ENCODE measurements around the gene HDAC9. TPM values are rescaled to one million over a fixed set of nuclear protein-coding genes. Genes with fewer than 3 reads are reported as not detected.

HDAC9 gene
- total RNA-seq, 1 experiment from 2014 or later = 4.3 TPM

DNA sequence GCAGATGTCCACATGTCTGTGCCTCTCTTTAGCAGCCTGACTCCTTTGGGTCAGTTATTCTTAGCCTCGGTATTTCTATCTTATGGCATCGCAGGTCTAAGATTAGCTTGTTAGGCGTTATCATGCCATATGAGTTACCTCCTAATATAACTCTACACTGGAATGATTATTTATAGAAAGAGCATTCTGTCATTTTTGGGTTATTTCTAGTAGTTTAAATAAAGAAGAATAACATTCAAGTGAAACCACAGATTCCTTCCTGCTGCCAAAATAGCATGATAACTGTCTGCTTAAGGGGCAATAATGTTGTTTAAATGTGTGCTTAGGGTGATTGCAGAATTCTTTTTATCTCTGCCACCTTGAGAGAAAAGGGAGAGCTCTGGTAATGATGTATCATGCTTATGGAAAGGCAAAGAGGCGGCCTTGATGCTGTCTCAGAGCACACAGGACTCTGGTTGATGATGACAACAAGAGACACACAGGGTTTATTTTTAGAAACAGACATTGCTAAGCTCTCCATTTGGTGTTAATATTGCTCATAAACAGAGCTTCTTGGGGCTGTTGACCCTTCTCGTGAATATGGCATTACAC lies 10.4 kb downstream of the HDAC9 start:
- no peaks in the 10 kb centered on the region for H4K20me1 ChIP-seq (ENCODE audit: insufficient read depth)
- ChIA-PET CTCF (no interaction called here), POLR2A (no interaction called here), RAD21 (ENCODE audit: low non-redundant PET in 1 of 2, low total read pairs in 2 of 2, uncharacterized antibody in 2 of 2, unreplicated experiment in 2 of 2) (no interaction called here)
- H2AFZ ChIP-seq (ENCODE audit: low read depth, low read length, poor library complexity, severe bottlenecking) = no peak overlapping the region
- H3K79me2 ChIP-seq (ENCODE audit: insufficient read depth, low read length) = no peaks in the 10 kb centered on the region
- no peak overlapping the region for H3K27ac ChIP-seq (ENCODE audit: low read depth, low read length)
- H3K9me3 ChIP-seq (ENCODE audit: control insufficient read depth in 1 of 2, insufficient read depth in 1 of 2, low read depth in 1 of 2, low read length in 2 of 2) = no peaks in the 10 kb centered on the region
- H3K9me2 ChIP-seq (ENCODE audit: insufficient read depth) = no peaks in the 10 kb centered on the region
- TF ChIP-seq FOSL1 (IDR thresholded peaks at IDR 0.05; ENCODE audit: low read depth) = no peak
- H3K4me2 ChIP-seq (ENCODE audit: low read length) = no peak overlapping the region
- DNase-seq (ENCODE audit: low read depth, low spot score) (no peak), ATAC-seq (no peak)
- no peak overlapping the region for H3K4me3 ChIP-seq (replicated peaks in 1 of 2; ENCODE audit: low read depth in 1 of 2, low read length in 2 of 2)
- no peaks in the 10 kb centered on the region for H3K36me3 ChIP-seq (ENCODE audit: control insufficient read depth in 1 of 2, insufficient read depth in 2 of 2, low read length in 2 of 2)
- peaks cover 12 to 23% of the 10 kb centered on the region in 2 experiments for H3K4me1 ChIP-seq (ENCODE audit: control insufficient read depth in 1 of 2, insufficient read depth in 2 of 2, low read length in 2 of 2)
- no peaks in the 10 kb centered on the region for H3K27me3 ChIP-seq (ENCODE audit: insufficient read depth, low read length)
- no peak overlapping the region for H3K9ac ChIP-seq (ENCODE audit: low read length)
- intact Hi-C loops (cut with micrococcal nuclease) = loop anchor here (5.0 kb wide), 1 partner anchor 149 kb away; no protein-coding TSS in a partner anchor
- BruUV-seq (replicated peaks) = no TSS peak

DNA sequence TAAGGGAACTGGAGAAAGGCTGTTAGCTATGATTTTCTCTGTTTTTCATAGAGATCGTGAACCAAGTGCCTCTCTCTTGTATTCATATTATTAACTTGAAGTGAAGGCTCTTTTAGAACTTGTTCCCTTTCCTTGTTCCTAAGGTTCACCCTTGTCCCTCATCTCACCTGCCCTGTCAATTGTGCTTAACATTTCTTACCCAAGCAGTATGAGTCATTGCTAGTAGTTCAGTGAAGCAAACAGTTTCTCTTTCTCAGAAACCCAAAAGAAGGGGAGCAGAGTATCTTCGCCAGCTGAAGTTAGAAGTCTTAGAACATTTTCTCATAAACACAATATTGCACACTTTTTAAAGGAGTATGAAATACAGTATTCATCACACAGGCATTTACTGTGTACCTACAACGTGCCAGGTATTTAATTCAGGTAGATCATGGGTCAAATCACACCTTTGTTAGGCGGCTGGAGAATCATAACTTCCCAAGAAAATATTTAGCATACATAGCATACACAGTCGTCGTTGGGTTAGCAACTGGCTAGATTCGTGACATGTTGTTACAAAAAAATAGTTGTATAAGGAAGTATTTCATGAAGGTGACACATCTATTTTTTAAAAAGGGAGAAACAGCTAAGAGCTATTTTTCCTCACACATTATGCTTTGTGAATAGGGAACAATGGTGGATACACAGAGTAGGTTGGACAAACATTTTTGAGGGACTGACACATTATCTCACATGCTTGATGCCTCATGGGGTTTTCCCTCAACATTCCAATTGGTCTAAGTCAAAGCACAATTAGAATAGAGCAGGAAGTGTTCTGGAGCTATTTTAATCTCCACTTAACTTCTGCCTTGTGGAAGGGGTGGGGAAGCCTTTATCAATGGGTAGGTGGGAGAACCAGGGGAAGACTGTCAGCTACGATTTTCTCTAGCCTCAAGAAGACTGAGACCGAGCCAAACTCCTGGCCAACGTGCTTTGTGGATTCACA lies 13.2 kb downstream of the HDAC9 start:
- Histone ChIP-seq H3K9ac (ENCODE audit: low read length) (peak overlapping the region; percentile 50), H3K36me3 (ENCODE audit: control insufficient read depth in 1 of 2, insufficient read depth in 2 of 2, low read length in 2 of 2) (no peaks in the 10 kb centered on the region), H3K79me2 (ENCODE audit: insufficient read depth, low read length) (no peaks in the 10 kb centered on the region), H3K4me3 (replicated peaks in 1 of 2; ENCODE audit: low read depth in 1 of 2, low read length in 2 of 2) (peak overlapping the region in 1 of 2 experiments; percentile 6; a peak in 2 of 4 replicates), H2AFZ (ENCODE audit: low read depth, low read length, poor library complexity, severe bottlenecking) (peak overlapping the region; percentile 94), H3K27me3 (ENCODE audit: insufficient read depth, low read length) (no peaks in the 10 kb centered on the region), H3K4me1 (ENCODE audit: control insufficient read depth in 1 of 2, insufficient read depth in 2 of 2, low read length in 2 of 2) (peaks cover 12 to 23% of the 10 kb centered on the region in 2 experiments), H4K20me1 (ENCODE audit: insufficient read depth) (no peaks in the 10 kb centered on the region), H3K9me2 (ENCODE audit: insufficient read depth) (no peaks in the 10 kb centered on the region), H3K27ac (ENCODE audit: low read depth, low read length) (peak overlapping the region; percentile 24; the same call in 1 of the 2 replicates), H3K9me3 (ENCODE audit: control insufficient read depth in 1 of 2, insufficient read depth in 1 of 2, low read depth in 1 of 2, low read length in 2 of 2) (no peaks in the 10 kb centered on the region), H3K4me2 (ENCODE audit: low read length) (peak overlapping the region; percentile 72)
- TF ChIP-seq SRF (IDR thresholded peaks at IDR 0.05; ENCODE audit: low read depth) (no peak), CEBPB (IDR thresholded peaks at IDR 0.05; ENCODE audit: low read depth) (peak; percentile 60; the same call in 1 of the 2 replicates), CBX3 (IDR thresholded peaks at IDR 0.05; ENCODE audit: low read depth) (peak; percentile 43; the same call in 1 of the 2 replicates), EZH2phosphoT487 (IDR thresholded peaks at IDR 0.05; ENCODE audit: borderline replicate concordance) (no peak), SP1 (IDR thresholded peaks at IDR 0.05; ENCODE audit: low read depth) (peak; percentile 55; the same call in 1 of the 2 replicates), JUND (IDR thresholded peaks at IDR 0.05) (peak; percentile 58; the same call in 1 of the 2 replicates), FOSL1 (IDR thresholded peaks at IDR 0.05; ENCODE audit: low read depth) (peak; percentile 64; the same call in 1 of the 2 replicates), ELF1 (IDR thresholded peaks at IDR 0.05; ENCODE audit: borderline replicate concordance, low read depth) (peak; percentile 25; the same call in 1 of the 2 replicates)
- TF ChIP-seq, protein P1, sequence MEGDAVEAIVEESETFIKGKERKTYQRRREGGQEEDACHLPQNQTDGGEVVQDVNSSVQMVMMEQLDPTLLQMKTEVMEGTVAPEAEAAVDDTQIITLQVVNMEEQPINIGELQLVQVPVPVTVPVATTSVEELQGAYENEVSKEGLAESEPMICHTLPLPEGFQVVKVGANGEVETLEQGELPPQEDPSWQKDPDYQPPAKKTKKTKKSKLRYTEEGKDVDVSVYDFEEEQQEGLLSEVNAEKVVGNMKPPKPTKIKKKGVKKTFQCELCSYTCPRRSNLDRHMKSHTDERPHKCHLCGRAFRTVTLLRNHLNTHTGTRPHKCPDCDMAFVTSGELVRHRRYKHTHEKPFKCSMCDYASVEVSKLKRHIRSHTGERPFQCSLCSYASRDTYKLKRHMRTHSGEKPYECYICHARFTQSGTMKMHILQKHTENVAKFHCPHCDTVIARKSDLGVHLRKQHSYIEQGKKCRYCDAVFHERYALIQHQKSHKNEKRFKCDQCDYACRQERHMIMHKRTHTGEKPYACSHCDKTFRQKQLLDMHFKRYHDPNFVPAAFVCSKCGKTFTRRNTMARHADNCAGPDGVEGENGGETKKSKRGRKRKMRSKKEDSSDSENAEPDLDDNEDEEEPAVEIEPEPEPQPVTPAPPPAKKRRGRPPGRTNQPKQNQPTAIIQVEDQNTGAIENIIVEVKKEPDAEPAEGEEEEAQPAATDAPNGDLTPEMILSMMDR (IDR thresholded peaks at IDR 0.05 in 2 of 3, conservative IDR thresholded peaks at IDR 0.05 in 1 of 3; ENCODE audit: borderline replicate concordance in 1 of 3, insufficient read depth in 1 of 3, low read depth in 2 of 3, low read length in 2 of 3) = no peak
- TF ChIP-seq, protein P2, sequence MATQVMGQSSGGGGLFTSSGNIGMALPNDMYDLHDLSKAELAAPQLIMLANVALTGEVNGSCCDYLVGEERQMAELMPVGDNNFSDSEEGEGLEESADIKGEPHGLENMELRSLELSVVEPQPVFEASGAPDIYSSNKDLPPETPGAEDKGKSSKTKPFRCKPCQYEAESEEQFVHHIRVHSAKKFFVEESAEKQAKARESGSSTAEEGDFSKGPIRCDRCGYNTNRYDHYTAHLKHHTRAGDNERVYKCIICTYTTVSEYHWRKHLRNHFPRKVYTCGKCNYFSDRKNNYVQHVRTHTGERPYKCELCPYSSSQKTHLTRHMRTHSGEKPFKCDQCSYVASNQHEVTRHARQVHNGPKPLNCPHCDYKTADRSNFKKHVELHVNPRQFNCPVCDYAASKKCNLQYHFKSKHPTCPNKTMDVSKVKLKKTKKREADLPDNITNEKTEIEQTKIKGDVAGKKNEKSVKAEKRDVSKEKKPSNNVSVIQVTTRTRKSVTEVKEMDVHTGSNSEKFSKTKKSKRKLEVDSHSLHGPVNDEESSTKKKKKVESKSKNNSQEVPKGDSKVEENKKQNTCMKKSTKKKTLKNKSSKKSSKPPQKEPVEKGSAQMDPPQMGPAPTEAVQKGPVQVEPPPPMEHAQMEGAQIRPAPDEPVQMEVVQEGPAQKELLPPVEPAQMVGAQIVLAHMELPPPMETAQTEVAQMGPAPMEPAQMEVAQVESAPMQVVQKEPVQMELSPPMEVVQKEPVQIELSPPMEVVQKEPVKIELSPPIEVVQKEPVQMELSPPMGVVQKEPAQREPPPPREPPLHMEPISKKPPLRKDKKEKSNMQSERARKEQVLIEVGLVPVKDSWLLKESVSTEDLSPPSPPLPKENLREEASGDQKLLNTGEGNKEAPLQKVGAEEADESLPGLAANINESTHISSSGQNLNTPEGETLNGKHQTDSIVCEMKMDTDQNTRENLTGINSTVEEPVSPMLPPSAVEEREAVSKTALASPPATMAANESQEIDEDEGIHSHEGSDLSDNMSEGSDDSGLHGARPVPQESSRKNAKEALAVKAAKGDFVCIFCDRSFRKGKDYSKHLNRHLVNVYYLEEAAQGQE (IDR thresholded peaks at IDR 0.05; ENCODE audit: low read depth) = no peak
- TF ChIP-seq, protein P3, sequence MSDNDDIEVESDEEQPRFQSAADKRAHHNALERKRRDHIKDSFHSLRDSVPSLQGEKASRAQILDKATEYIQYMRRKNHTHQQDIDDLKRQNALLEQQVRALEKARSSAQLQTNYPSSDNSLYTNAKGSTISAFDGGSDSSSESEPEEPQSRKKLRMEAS (IDR thresholded peaks at IDR 0.05) = peak; percentile 37; the same call in 1 of the 2 replicates
- peak; percentile 66 for DNase-seq (ENCODE audit: low read depth, low spot score)
- ChIA-PET CTCF (interaction anchor here (0.8 kb wide), 1 partner anchor 9 kb away, joined by 3 read pairs; no protein-coding TSS in a partner anchor), RAD21 (ENCODE audit: low non-redundant PET in 1 of 2, low total read pairs in 2 of 2, uncharacterized antibody in 2 of 2, unreplicated experiment in 2 of 2) (no interaction called here), POLR2A (no interaction called here)
- intact Hi-C loops (cut with micrococcal nuclease) = loop anchor here (5.0 kb wide), 1 partner anchor 151 kb away; no protein-coding TSS in a partner anchor
- BruUV-seq (replicated peaks) = no TSS peak
- ATAC-seq = peak; percentile 81
